DOHH2 (cell line): ENCODE data around the gene SLC13A4.

ENCODE experiments used
- EZH2phosphoT487 ChIP-seq: fragments of 200-600 bp; sonication (generic); IDR thresholded peaks from 2 replicates; pipeline ENCODE4 v1.6.1; 2017; ENCODE audit warnings: borderline replicate concordance, mild to moderate bottlenecking, antibody characterized with exemption, low read length, moderate library complexity, mixed read lengths
- TF ChIP-seq, protein P1 (sequence below): fragments of 200-600 bp; sonication (generic); IDR thresholded peaks from one replicate; pipeline ENCODE4 v1.5.1; 2014; ENCODE audit warnings: antibody characterized with exemption, mild to moderate bottlenecking, low read depth, low read length; ENCODE audit not compliant: poor library complexity, severe bottlenecking

DNA sequence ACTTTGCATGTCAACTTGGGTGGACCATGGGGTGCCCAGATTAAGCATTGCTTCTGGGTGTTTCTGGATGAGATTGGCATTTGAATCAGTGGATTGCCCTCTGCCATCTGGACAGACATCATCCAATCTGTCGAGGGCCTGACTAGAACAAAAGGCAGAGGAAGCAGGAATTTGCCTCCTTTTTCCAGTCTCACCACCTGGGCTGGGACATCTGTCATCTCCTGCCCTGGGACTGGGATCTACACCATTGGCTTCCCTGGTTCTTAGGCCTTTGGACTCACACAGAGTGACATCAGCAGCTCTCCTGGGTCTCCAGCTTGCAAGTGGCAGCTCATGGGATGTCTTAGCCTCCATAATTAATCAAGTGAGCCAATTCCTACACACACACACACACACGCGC is 10.3 kb downstream of the SLC13A4 start:
- TF ChIP-seq, protein P1, sequence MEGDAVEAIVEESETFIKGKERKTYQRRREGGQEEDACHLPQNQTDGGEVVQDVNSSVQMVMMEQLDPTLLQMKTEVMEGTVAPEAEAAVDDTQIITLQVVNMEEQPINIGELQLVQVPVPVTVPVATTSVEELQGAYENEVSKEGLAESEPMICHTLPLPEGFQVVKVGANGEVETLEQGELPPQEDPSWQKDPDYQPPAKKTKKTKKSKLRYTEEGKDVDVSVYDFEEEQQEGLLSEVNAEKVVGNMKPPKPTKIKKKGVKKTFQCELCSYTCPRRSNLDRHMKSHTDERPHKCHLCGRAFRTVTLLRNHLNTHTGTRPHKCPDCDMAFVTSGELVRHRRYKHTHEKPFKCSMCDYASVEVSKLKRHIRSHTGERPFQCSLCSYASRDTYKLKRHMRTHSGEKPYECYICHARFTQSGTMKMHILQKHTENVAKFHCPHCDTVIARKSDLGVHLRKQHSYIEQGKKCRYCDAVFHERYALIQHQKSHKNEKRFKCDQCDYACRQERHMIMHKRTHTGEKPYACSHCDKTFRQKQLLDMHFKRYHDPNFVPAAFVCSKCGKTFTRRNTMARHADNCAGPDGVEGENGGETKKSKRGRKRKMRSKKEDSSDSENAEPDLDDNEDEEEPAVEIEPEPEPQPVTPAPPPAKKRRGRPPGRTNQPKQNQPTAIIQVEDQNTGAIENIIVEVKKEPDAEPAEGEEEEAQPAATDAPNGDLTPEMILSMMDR = no peak
- TF ChIP-seq EZH2phosphoT487 = no peak
